HepG2 (cell line): Measurements from ENCODE around the gene HTRA2. TPM values are rescaled to one million over a fixed set of nuclear protein-coding genes. Genes with fewer than 3 reads are reported as not detected.
A peak's percentile ranks its signal among the peaks of the same experiment; 100 is the strongest.

ENCODE experiments used
- AGO1 ChIP-seq: fragments of 200-400 bp; formaldehyde crosslinking; IDR thresholded peaks from 2 replicates; pipeline ENCODE4 v1.6.1; 2017; ENCODE audit warnings: mild to moderate bottlenecking, low read depth, low read length, moderate library complexity; ENCODE audit not compliant: poor library complexity, severe bottlenecking
- DPF2 ChIP-seq: sonication (generic); formaldehyde crosslinking; IDR thresholded peaks from 2 replicates; pipeline ENCODE4 v1.4.0; 2020; ENCODE audit warnings: mild to moderate bottlenecking, low read depth, missing genetic modification reagents, borderline replicate concordance
- ETV5 ChIP-seq: IDR thresholded peaks from 2 replicates; pipeline ENCODE4 v1.6.1; 2018; ENCODE audit warnings: missing biosample characterization, missing genetic modification reagents, inconsistent platforms, borderline replicate concordance
- KDM4B ChIP-seq: sonication (generic); formaldehyde crosslinking; IDR thresholded peaks from 2 replicates; pipeline ENCODE4 v1.4.0; 2020; ENCODE audit warnings: missing genetic modification reagents
- KDM5A ChIP-seq: fragments of 200-600 bp; sonication (generic); IDR thresholded peaks from 2 replicates; pipeline ENCODE4 v1.7.0; 2018; ENCODE audit warnings: antibody characterized with exemption, mild to moderate bottlenecking, low read length, borderline replicate concordance
- KLF13 ChIP-seq: sonication (generic); formaldehyde crosslinking; IDR thresholded peaks from 2 replicates; pipeline ENCODE4 v1.4.0; 2020; ENCODE audit warnings: mild to moderate bottlenecking, missing genetic modification reagents
- NCOR1 ChIP-seq: fragments of 200-600 bp; sonication (generic); IDR thresholded peaks from 2 replicates; pipeline ENCODE4 v1.7.0; 2017; ENCODE audit warnings: antibody characterized with exemption, low read length, borderline replicate concordance
- NR2C2 ChIP-seq: sonication (generic); formaldehyde crosslinking; IDR thresholded peaks from 2 replicates; pipeline ENCODE4 v1.4.0; 2020; ENCODE audit warnings: missing genetic modification reagents, mild to moderate bottlenecking, moderate library complexity, borderline replicate concordance
- POLR2AphosphoS5 ChIP-seq: IDR thresholded peaks from 2 replicates; pipeline ENCODE4 v1.6.1; 2012; ENCODE audit warnings: low read depth, low read length
- PTBP1 ChIP-seq: fragments of 200-400 bp; formaldehyde crosslinking; IDR thresholded peaks from 2 replicates; pipeline ENCODE4 v1.6.1; 2018; ENCODE audit warnings: low read length, low read depth; ENCODE audit not compliant: poor library complexity, severe bottlenecking
- RORA ChIP-seq: sonication (generic); formaldehyde crosslinking; IDR thresholded peaks from 2 replicates; pipeline ENCODE4 v1.5.0; 2020; ENCODE audit warnings: mild to moderate bottlenecking, missing genetic modification reagents, moderate library complexity
- SALL2 ChIP-seq: sonication (generic); formaldehyde crosslinking; IDR thresholded peaks from 2 replicates; pipeline ENCODE4 v1.8.1; 2023; ENCODE audit warnings: mild to moderate bottlenecking, missing genetic modification reagents, inconsistent platforms
- SMARCE1 ChIP-seq: fragments of 450-650 bp; IDR thresholded peaks from 2 replicates; pipeline ENCODE4 v1.6.1; 2017; ENCODE audit warnings: borderline replicate concordance
- TFE3 ChIP-seq: IDR thresholded peaks from 2 replicates; pipeline ENCODE4 v1.6.1; 2016
- ZBTB10 ChIP-seq: sonication (generic); formaldehyde crosslinking; IDR thresholded peaks from 2 replicates; pipeline ENCODE4 v1.4.0; 2020; ENCODE audit warnings: missing genetic modification reagents, borderline replicate concordance
- ZNF180 ChIP-seq: sonication (generic); formaldehyde crosslinking; IDR thresholded peaks from 2 replicates; pipeline ENCODE4 v1.4.0; 2020; ENCODE audit warnings: low read depth, missing genetic modification reagents, borderline replicate concordance
- ZNF256 ChIP-seq: sonication (generic); formaldehyde crosslinking; conservative IDR thresholded peaks from 2 replicates; pipeline ENCODE4 v1.4.0; 2020; ENCODE audit warnings: missing genetic modification reagents
- ZNF296 ChIP-seq: sonication (generic); formaldehyde crosslinking; conservative IDR thresholded peaks from 2 replicates; pipeline ENCODE4 v1.5.0; 2020; ENCODE audit warnings: mild to moderate bottlenecking, missing genetic modification reagents
- ZNF343 ChIP-seq: sonication (generic); formaldehyde crosslinking; IDR thresholded peaks from 2 replicates; pipeline ENCODE4 v1.4.0; 2020; ENCODE audit warnings: mild to moderate bottlenecking, missing genetic modification reagents
- ZNF660 ChIP-seq: sonication (generic); formaldehyde crosslinking; IDR thresholded peaks from 2 replicates; pipeline ENCODE4 v1.5.1; 2020; ENCODE audit warnings: mild to moderate bottlenecking, low read depth, missing genetic modification reagents, borderline replicate concordance
- ZNF713 ChIP-seq: sonication (generic); formaldehyde crosslinking; IDR thresholded peaks from 2 replicates; pipeline ENCODE4 v1.4.0; 2020; ENCODE audit warnings: mild to moderate bottlenecking, missing genetic modification reagents
- ZNF775 ChIP-seq: sonication (generic); formaldehyde crosslinking; IDR thresholded peaks from 2 replicates; pipeline ENCODE4 v1.4.0; 2020; ENCODE audit warnings: missing genetic modification reagents, mild to moderate bottlenecking, moderate library complexity, borderline replicate concordance
- ZNF788 ChIP-seq: sonication (generic); formaldehyde crosslinking; IDR thresholded peaks from 2 replicates; pipeline ENCODE4 v1.5.0; 2020; ENCODE audit warnings: mild to moderate bottlenecking, missing genetic modification reagents, borderline replicate concordance
- ZSCAN21 ChIP-seq: sonication (generic); formaldehyde crosslinking; IDR thresholded peaks from 2 replicates; pipeline ENCODE4 v1.8.0; 2022; ENCODE audit warnings: mild to moderate bottlenecking, missing genetic modification reagents, moderate library complexity, borderline replicate concordance
- polyA plus RNA-seq, 8 experiments: library from polyadenylated mRNA; depleted of rRNA in 3 of 8; stranded (reverse) in 7 of 8; unstranded in 1 of 8; fragments of >200 nt; fragmentation: Illumina TruSeq in 4 of 8; extraction: Trizol in 4 of 8; gene quantifications; 2 replicates each; pipeline versions ENCODE4 v1.2.1 to v1.2.3, GENCODE V29; 2011 to 2016; ENCODE audit warnings: low read depth in 4 of 8, missing spikeins in 1 of 8, mixed read lengths in 1 of 8; ENCODE audit not compliant: insufficient read depth in 1 of 8
- total RNA-seq, 5 experiments: library from RNA; depleted of rRNA; stranded (reverse); fragments of >200 nt; fragmentation: Illumina TruSeq; extraction: Trizol; gene quantifications; 2 replicates each; pipeline ENCODE4 v1.2.3, GENCODE V29; 2016; ENCODE audit warnings: low read depth in 1 of 5

Gene HTRA2
- total and polyA plus RNA-seq, 2 of the 13 experiments (the other 11 are each of a cell fraction or from before 2014, with no cell fraction given), result 47.7 to 50.3 TPM

- TF ChIP-seq ZNF788 (CRISPR knock-in tag) (peak; percentile 37; the same call in 1 of the 2 replicates), NCOR1 (no peak; the same call in 1 of the 2 replicates), ZNF775 (CRISPR knock-in tag) (no peak), ZSCAN21 (CRISPR knock-in tag) (no peak; the same call in 1 of the 2 replicates), DPF2 (CRISPR knock-in tag) (no peak; the same call in 1 of the 2 replicates), ETV5 (CRISPR knock-in tag) (peak; percentile 87), ZNF180 (CRISPR knock-in tag) (no peak), ZNF660 (no peak; the same call in 1 of the 2 replicates), ZBTB10 (CRISPR knock-in tag) (peak; percentile 89; the same call in 1 of the 2 replicates), RORA (no peak), NR2C2 (peak; percentile 92), ZNF343 (no peak), ZNF713 (CRISPR knock-in tag) (peak; percentile 11), TFE3 (CRISPR knock-in tag) (peak; percentile 68; the same call in 1 of the 2 replicates), POLR2AphosphoS5 (no peak), SMARCE1 (no peak), ZNF256 (no peak), ZNF296 (no peak; the same call in 1 of the 2 replicates), KDM5A (peak; percentile 82), SALL2 (CRISPR knock-in tag) (peak; percentile 61; the same call in 1 of the 2 replicates), PTBP1 (peak; percentile 49), KDM4B (CRISPR knock-in tag) (no peak; the same call in 1 of the 2 replicates), AGO1 (no peak), KLF13 (CRISPR knock-in tag) (no peak)
These were observed 26.8 kb upstream of the HTRA2 start (continued) for GRCh38 chr2:74502720-74503505.
